AG10803 (cell line): ENCODE data around the gene DNAJC5G.

Experiments
- DNase-seq: peaks from one replicate; pipeline ENCODE4 v3.0.0; 2010; ENCODE audit warnings: low read depth
- H3K4me3 ChIP-seq: 2 replicates; pipeline ENCODE4 v1.5.1; 2011; ENCODE audit warnings: mild to moderate bottlenecking, low read length, control low read depth
- TF ChIP-seq, protein P1 (sequence below): conservative IDR thresholded peaks from 2 replicates; pipeline ENCODE4 v1.5.1; 2011; ENCODE audit warnings: mild to moderate bottlenecking, low read length, control low read depth, inconsistent platforms

Gene DNAJC5G

DNA sequence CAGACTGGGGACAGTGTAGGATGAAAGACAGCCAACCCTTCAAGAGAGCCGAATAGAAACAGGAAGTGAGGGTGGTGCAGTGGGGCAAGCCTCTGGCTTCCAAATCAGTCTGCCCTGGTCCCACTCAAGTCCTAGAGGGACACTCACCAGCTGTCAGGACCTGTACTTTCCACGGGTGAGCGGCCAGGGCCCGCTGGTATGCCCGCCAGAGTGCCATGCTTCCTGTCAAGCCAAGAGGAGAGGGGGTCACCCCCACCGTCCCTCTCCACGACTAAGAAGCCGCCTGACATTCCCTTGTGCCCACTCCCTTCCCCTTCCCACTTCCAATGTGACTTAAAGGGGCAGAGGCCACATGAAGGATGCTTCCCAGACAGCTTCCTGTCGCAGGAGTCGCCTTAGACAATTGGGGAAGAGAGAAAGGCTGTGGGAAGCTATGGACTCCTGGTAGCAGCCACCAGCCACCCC lies 47.1 kb downstream of the DNAJC5G start:
- TF ChIP-seq, protein P1, sequence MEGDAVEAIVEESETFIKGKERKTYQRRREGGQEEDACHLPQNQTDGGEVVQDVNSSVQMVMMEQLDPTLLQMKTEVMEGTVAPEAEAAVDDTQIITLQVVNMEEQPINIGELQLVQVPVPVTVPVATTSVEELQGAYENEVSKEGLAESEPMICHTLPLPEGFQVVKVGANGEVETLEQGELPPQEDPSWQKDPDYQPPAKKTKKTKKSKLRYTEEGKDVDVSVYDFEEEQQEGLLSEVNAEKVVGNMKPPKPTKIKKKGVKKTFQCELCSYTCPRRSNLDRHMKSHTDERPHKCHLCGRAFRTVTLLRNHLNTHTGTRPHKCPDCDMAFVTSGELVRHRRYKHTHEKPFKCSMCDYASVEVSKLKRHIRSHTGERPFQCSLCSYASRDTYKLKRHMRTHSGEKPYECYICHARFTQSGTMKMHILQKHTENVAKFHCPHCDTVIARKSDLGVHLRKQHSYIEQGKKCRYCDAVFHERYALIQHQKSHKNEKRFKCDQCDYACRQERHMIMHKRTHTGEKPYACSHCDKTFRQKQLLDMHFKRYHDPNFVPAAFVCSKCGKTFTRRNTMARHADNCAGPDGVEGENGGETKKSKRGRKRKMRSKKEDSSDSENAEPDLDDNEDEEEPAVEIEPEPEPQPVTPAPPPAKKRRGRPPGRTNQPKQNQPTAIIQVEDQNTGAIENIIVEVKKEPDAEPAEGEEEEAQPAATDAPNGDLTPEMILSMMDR = no peak
- peak overlapping the region; percentile 98 for H3K4me3 ChIP-seq
- peak; percentile 17 for DNase-seq

DNA sequence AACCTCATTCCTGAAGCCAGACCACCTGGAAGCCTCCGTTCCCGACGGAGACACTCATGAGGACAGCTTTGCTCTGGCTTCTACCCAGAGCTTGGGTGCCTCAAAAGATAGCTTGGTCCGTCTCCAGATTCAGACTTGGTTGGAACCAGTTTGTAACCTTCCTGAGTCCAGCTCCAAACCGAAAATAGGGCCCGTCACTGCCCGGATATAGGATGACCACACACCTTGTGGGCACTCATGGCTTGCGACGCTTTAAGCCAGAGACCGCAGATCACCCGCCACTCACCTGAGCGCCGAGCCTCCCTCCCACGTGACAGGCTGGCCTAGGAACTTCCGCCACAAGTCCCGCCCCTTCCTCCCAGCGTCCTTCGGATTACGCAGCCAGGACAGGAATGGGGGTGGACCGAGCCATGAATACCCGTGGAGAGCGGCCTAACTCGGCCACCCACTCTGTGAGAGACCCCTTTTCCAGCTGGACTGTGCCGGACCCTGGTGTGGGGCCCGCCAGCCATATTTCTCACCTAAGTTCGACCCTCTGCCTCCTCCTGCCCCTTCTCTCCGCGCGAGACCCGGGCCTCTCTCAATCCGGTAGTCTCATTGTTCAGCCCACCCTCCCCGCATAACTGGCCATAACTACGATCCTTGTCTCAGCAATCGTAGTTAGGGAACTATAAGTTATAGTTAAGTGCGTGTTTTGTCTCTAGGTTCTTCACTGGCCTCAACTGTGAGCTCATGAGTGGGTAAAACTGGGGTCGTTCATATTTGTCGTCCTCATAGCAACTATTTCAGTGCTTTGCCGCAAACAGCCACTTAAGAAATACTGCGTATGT lies 47.7 kb downstream of the DNAJC5G start, which contains the start of gene MPV17:
TSS of gene MPV17 (minus strand) at position 332 of the 830 bp plus-strand sequence. CDS start 580 bp downstream, outside the sequence.
- peak; percentile 92 for DNase-seq
- TF ChIP-seq, protein P1 = no peak
- H3K4me3 ChIP-seq = peak within 1 kb of the TSS; percentile 98

DNA sequence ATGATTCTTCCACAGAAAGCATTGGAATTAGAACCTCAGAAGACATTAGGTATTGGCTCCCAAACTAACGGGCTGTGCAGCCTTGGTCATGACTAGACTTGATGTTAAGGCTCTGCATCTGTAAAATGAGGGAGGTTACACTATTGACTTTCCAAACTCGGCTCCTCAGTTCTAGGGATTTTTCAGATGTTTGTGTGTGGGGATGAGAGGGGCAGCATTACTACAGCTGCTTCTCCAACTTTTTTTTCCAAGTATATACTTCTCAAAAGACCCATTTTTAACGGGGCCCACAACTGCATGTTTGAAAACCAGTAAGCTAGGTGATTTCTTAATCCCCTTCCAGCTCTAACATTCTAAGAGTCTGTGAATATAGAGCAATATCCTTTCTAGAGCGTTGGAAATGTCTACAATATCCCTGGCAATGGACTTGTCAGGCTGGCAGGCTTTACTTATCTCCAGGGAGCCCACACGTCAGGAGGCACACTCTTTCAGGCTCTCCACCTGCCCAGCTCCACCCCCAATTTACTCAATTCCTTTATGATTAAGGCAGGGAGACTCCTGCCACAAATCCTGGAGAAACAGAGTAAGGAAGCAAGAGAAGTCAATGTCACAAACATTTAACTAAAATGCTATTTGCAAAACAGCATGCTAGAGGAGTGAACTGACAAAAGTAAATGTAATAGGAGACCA lies 48.5 kb downstream of the DNAJC5G start:
- no peak for DNase-seq
- H3K4me3 ChIP-seq = peak overlapping the region; percentile 98
- TF ChIP-seq, protein P1 = no peak

DNA sequence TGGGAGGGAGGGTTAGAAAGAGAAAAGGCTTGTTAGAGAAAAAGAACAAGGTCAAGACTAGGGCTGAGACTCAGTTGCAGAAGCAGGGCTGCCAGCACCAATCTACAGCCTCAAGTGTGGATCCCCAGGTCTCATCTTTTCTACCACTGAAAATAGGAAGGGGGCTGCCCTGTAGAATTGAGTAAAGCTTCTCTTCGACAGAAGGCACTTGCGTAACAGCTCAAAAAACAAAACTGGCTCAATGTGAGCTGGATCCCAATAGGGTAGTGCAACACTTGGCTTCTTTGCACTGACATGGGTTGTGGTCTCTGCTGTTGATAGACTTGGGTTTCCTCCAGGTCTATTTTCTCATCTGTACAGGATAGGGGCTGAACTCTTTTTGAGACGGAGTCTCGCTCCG lies 49.5 kb downstream of the DNAJC5G start:
- TF ChIP-seq, protein P1 = no peak
- no peak for DNase-seq
- no peak overlapping the region for H3K4me3 ChIP-seq
